ENCODE data around the gene TMEM129.

TMEM129 gene

GRCh38 chr4:1767770-1768366, 46.7 kb upstream of the TMEM129 start:
- peak overlapping the region; percentile 17 for H2BK120ac ChIP-seq (ENCODE audit: low read depth, low read length)
- peak; percentile 80 for DNase-seq
- H3K79me1 ChIP-seq (ENCODE audit: low read length), result no peaks in the 10 kb centered on the region
- H4K8ac ChIP-seq (ENCODE audit: low read depth, low read length), result peak overlapping the region; percentile 30
- no peaks in the 10 kb centered on the region for H3K4me1 ChIP-seq (ENCODE audit: control insufficient read depth, low read depth, low read length)
- no CpG with 5 or more reads among the region's 32 CpGs for WGBS (ENCODE audit: extremely low coverage, insufficient coverage, low lambda C conversion rate)
- H3K23ac ChIP-seq (ENCODE audit: low read length), result no peak overlapping the region
- H2BK15ac ChIP-seq (replicated peaks; ENCODE audit: low read depth), result no peak overlapping the region
- peak overlapping the region; percentile 76 for H3K18ac ChIP-seq (ENCODE audit: low read length)
- peak overlapping the region; percentile 11 for H3K9ac ChIP-seq (ENCODE audit: low read length)
- H3K27me3 ChIP-seq (ENCODE audit: insufficient read depth, low read length, poor library complexity), result no peaks in the 10 kb centered on the region
- H3K56ac ChIP-seq (ENCODE audit: low read length), result peak overlapping the region; percentile 73
- H3K4me3 ChIP-seq (ENCODE audit: low read length), result no peak overlapping the region
- no peak overlapping the region for H2BK5ac ChIP-seq (ENCODE audit: low read length)
- peak overlapping the region; percentile 71 for H3K4ac ChIP-seq (ENCODE audit: low read depth, low read length)
- peak overlapping the region; percentile 6 for H3K4me2 ChIP-seq (ENCODE audit: low read length)
- H2AK5ac ChIP-seq (ENCODE audit: low read length), result no peak overlapping the region
- no peak overlapping the region for H3K27ac ChIP-seq (ENCODE audit: low read depth, low read length)
- no peaks in the 10 kb centered on the region for H3K79me2 ChIP-seq (ENCODE audit: control insufficient read depth, insufficient read depth, low read length)
- H4K5ac ChIP-seq (ENCODE audit: low read length), result no peak overlapping the region
- no peaks in the 10 kb centered on the region for H3K36me3 ChIP-seq (ENCODE audit: control insufficient read depth, insufficient read depth, low read length)

- no peak overlapping the region for H3K4me2 ChIP-seq (ENCODE audit: low read length)
- H3K79me2 ChIP-seq (ENCODE audit: control insufficient read depth, insufficient read depth, low read length), result no peaks in the 10 kb centered on the region
- H3K4ac ChIP-seq (ENCODE audit: low read depth, low read length), result peak overlapping the region; percentile 71
- peak overlapping the region; percentile 34 for H3K9ac ChIP-seq (ENCODE audit: low read length)
- no CpG with 5 or more reads among the region's 84 CpGs for WGBS (ENCODE audit: extremely low coverage, insufficient coverage, low lambda C conversion rate)
- H3K27me3 ChIP-seq (ENCODE audit: insufficient read depth, low read length, poor library complexity), result no peaks in the 10 kb centered on the region
- no peak overlapping the region for H3K27ac ChIP-seq (ENCODE audit: low read depth, low read length)
- peak; percentile 52 for DNase-seq
- no peak overlapping the region for H2AK5ac ChIP-seq (ENCODE audit: low read length)
- no peak overlapping the region for H3K23ac ChIP-seq (ENCODE audit: low read length)
- no peaks in the 10 kb centered on the region for H3K36me3 ChIP-seq (ENCODE audit: control insufficient read depth, insufficient read depth, low read length)
- peak overlapping the region; percentile 17 for H2BK120ac ChIP-seq (ENCODE audit: low read depth, low read length)
- H3K18ac ChIP-seq (ENCODE audit: low read length), result peak overlapping the region; percentile 76
- no peak overlapping the region for H4K5ac ChIP-seq (ENCODE audit: low read length)
- no peaks in the 10 kb centered on the region for H3K4me1 ChIP-seq (ENCODE audit: control insufficient read depth, low read depth, low read length)
- peak overlapping the region; percentile 73 for H3K56ac ChIP-seq (ENCODE audit: low read length)
- no peak overlapping the region for H2BK15ac ChIP-seq (replicated peaks; ENCODE audit: low read depth)
- no peak overlapping the region for H3K4me3 ChIP-seq (ENCODE audit: low read length)
- H3K79me1 ChIP-seq (ENCODE audit: low read length), result no peaks in the 10 kb centered on the region
- H2BK5ac ChIP-seq (ENCODE audit: low read length), result no peak overlapping the region
- H4K8ac ChIP-seq (ENCODE audit: low read depth, low read length), result peak overlapping the region; percentile 30
These were observed 46.1 kb upstream of the TMEM129 start for GRCh38 chr4:1767061-1767769.

DNA sequence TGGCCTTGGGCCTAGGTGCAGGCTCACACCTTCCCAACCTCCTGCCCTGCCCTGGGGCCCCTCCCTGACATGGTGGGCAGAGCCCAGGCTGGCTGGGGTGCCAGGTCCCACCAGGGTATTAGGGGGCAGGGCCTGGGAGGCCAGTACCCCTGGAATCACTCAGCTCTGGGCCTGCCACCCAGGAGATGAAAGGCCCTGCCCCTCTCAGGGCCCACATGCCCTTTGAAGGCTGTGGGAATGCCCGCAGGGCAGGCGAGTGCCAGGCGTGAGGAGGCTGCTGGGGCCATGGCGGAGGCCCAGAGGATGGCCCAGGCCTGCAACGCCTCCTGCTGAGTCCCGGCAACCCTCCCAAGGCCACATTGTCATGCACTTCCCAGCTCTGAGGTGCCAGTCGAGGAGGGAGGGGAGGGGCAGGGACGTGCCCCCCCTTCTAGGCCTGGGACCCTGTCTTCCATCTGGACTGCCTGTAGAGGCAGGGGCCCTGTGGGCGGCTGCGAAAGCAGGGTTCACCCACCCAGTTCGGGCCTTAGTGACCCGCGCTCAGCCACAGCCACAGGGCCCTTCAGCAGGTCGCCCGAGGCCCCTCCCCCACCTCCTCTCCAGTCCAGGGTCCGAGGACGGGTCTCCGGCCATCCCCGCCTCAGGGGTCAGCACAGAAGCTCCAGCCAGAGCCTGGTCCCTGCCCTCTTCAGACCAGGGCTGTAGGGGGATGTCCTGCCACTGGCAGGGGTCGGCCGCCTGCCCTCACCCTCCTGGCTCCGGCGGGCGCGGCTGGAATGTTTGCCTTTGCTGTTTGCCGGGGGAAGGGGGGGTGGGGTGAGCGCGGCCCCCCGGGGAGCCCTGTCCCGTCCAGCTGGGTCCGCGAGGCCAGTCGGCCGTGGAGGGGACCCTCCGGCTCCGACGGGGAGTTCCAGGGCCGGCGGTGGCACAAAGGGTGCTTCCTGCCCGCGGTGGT, 45.3 kb upstream of the TMEM129 start:
- Histone ChIP-seq H3K56ac (ENCODE audit: low read length) (peak overlapping the region; percentile 3), H3K79me1 (ENCODE audit: low read length) (no peaks in the 10 kb centered on the region), H3K18ac (ENCODE audit: low read length) (peak overlapping the region; percentile 3), H2BK120ac (ENCODE audit: low read depth, low read length) (no peak overlapping the region), H2BK15ac (replicated peaks; ENCODE audit: low read depth) (no peak overlapping the region), H2AK5ac (ENCODE audit: low read length) (peak overlapping the region; percentile 12), H2BK5ac (ENCODE audit: low read length) (no peak overlapping the region), H3K27me3 (ENCODE audit: insufficient read depth, low read length, poor library complexity) (no peaks in the 10 kb centered on the region), H3K4me2 (ENCODE audit: low read length) (no peak overlapping the region), H3K4me3 (ENCODE audit: low read length) (no peak overlapping the region), H3K23ac (ENCODE audit: low read length) (no peak overlapping the region), H4K8ac (ENCODE audit: low read depth, low read length) (no peak overlapping the region), H3K4ac (ENCODE audit: low read depth, low read length) (peak overlapping the region; percentile 44), H3K9ac (ENCODE audit: low read length) (no peak overlapping the region), H3K4me1 (ENCODE audit: control insufficient read depth, low read depth, low read length) (no peaks in the 10 kb centered on the region), H3K79me2 (ENCODE audit: control insufficient read depth, insufficient read depth, low read length) (no peaks in the 10 kb centered on the region), H3K36me3 (ENCODE audit: control insufficient read depth, insufficient read depth, low read length) (no peaks in the 10 kb centered on the region), H4K5ac (ENCODE audit: low read length) (no peak overlapping the region), H3K27ac (ENCODE audit: low read depth, low read length) (no peak overlapping the region)
- WGBS (ENCODE audit: extremely low coverage, insufficient coverage, low lambda C conversion rate), result no CpG with 5 or more reads among the region's 41 CpGs
- DNase-seq, result peak; percentile 52

DNA sequence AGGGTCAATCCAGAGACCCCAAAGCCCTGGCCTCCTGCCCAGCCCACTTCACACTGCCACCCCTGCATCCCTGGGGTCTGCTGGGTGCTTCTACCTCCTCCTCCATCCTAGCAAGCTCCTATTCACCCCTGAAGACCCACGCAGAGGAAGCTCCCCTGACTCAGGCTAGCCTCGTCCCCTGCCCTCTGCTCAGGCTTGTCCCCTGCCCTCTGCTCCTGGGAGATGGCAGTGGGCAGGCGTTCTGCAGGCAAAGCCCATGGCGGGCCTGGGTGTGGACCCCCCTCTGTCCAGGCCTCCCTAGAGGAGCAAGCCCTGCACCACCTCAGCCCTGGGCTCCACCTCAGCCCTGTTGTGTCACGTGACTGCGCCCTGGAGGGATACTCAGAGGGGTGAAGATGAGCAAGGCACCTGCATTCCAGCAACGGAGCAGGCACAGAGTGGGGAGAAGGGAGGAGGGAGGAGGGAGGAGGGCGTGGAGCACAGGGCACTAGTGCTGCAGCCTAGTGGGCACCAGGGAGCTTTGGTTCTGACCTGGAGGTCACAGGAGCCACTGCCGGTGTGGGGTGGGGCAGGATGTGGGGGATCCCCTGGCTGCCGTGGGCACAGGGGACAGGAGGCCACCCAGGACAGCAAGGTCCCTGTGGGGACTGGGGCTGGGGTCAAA, 44.4 kb upstream of the TMEM129 start:
- H3K4me1 ChIP-seq (ENCODE audit: control insufficient read depth, low read depth, low read length), result no peaks in the 10 kb centered on the region
- H3K56ac ChIP-seq (ENCODE audit: low read length), result no peak overlapping the region
- no peak overlapping the region for H3K4me2 ChIP-seq (ENCODE audit: low read length)
- H4K8ac ChIP-seq (ENCODE audit: low read depth, low read length), result no peak overlapping the region
- H2AK5ac ChIP-seq (ENCODE audit: low read length), result no peak overlapping the region
- H3K27me3 ChIP-seq (ENCODE audit: insufficient read depth, low read length, poor library complexity), result no peaks in the 10 kb centered on the region
- no peak overlapping the region for H2BK15ac ChIP-seq (replicated peaks; ENCODE audit: low read depth)
- no CpG with 5 or more reads among the region's 10 CpGs for WGBS (ENCODE audit: extremely low coverage, insufficient coverage, low lambda C conversion rate)
- H3K4ac ChIP-seq (ENCODE audit: low read depth, low read length), result no peak overlapping the region
- H3K9ac ChIP-seq (ENCODE audit: low read length), result no peak overlapping the region
- no peak overlapping the region for H3K27ac ChIP-seq (ENCODE audit: low read depth, low read length)
- H3K36me3 ChIP-seq (ENCODE audit: control insufficient read depth, insufficient read depth, low read length), result no peaks in the 10 kb centered on the region
- no peak overlapping the region for H3K18ac ChIP-seq (ENCODE audit: low read length)
- H2BK120ac ChIP-seq (ENCODE audit: low read depth, low read length), result no peak overlapping the region
- H3K79me2 ChIP-seq (ENCODE audit: control insufficient read depth, insufficient read depth, low read length), result no peaks in the 10 kb centered on the region
- DNase-seq, result peak; percentile 46
- no peaks in the 10 kb centered on the region for H3K79me1 ChIP-seq (ENCODE audit: low read length)
- no peak overlapping the region for H4K5ac ChIP-seq (ENCODE audit: low read length)
- no peak overlapping the region for H2BK5ac ChIP-seq (ENCODE audit: low read length)
- no peak overlapping the region for H3K23ac ChIP-seq (ENCODE audit: low read length)
- no peak overlapping the region for H3K4me3 ChIP-seq (ENCODE audit: low read length)

DNA sequence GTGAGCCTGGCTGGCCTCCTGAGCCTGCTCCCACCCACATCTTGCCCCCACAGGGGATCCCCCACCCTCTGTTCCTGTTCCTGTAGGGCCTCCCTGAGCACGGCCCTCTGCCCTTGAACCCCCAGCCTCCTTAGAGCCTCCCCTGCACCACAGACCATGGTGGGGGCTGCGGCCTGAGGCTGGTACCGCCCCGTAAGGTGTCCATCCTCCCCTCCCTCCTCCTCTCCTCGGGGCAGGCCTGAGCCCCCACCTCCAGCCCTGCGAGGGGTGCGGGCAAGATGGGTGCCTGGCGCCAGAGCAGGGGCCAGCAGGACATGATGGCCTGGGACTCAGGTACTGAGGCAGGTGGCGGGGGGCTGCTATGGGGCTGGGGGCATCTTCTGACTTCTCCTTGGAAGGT, 43.5 kb upstream of the TMEM129 start:
- H3K27me3 ChIP-seq (ENCODE audit: insufficient read depth, low read length, poor library complexity), result no peaks in the 10 kb centered on the region
- no peak overlapping the region for H2BK5ac ChIP-seq (ENCODE audit: low read length)
- no peak overlapping the region for H3K27ac ChIP-seq (ENCODE audit: low read depth, low read length)
- H4K5ac ChIP-seq (ENCODE audit: low read length), result no peak overlapping the region
- H3K56ac ChIP-seq (ENCODE audit: low read length), result no peak overlapping the region
- no peak overlapping the region for H2AK5ac ChIP-seq (ENCODE audit: low read length)
- H3K9ac ChIP-seq (ENCODE audit: low read length), result no peak overlapping the region
- no peak overlapping the region for H3K4me3 ChIP-seq (ENCODE audit: low read length)
- no peaks in the 10 kb centered on the region for H3K36me3 ChIP-seq (ENCODE audit: control insufficient read depth, insufficient read depth, low read length)
- H4K8ac ChIP-seq (ENCODE audit: low read depth, low read length), result no peak overlapping the region
- no peaks in the 10 kb centered on the region for H3K79me2 ChIP-seq (ENCODE audit: control insufficient read depth, insufficient read depth, low read length)
- no peak overlapping the region for H3K23ac ChIP-seq (ENCODE audit: low read length)
- no peaks in the 10 kb centered on the region for H3K4me1 ChIP-seq (ENCODE audit: control insufficient read depth, low read depth, low read length)
- no peaks in the 10 kb centered on the region for H3K79me1 ChIP-seq (ENCODE audit: low read length)
- H2BK120ac ChIP-seq (ENCODE audit: low read depth, low read length), result no peak overlapping the region
- H2BK15ac ChIP-seq (replicated peaks; ENCODE audit: low read depth), result no peak overlapping the region
- no peak overlapping the region for H3K4me2 ChIP-seq (ENCODE audit: low read length)
- no peak overlapping the region for H3K4ac ChIP-seq (ENCODE audit: low read depth, low read length)
- DNase-seq, result no peak
- H3K18ac ChIP-seq (ENCODE audit: low read length), result no peak overlapping the region
- no CpG with 5 or more reads among the region's 9 CpGs for WGBS (ENCODE audit: extremely low coverage, insufficient coverage, low lambda C conversion rate)

All from mesendoderm (in vitro differentiated cells).